Measurements from ENCODE around the gene PCDHB10. TPM values are rescaled to one million over a fixed set of nuclear protein-coding genes. Genes with fewer than 3 reads are reported as not detected.

The PCDHB10 gene
- total RNA-seq, result 0.56 and 1.2 TPM in 2 replicates

DNA sequence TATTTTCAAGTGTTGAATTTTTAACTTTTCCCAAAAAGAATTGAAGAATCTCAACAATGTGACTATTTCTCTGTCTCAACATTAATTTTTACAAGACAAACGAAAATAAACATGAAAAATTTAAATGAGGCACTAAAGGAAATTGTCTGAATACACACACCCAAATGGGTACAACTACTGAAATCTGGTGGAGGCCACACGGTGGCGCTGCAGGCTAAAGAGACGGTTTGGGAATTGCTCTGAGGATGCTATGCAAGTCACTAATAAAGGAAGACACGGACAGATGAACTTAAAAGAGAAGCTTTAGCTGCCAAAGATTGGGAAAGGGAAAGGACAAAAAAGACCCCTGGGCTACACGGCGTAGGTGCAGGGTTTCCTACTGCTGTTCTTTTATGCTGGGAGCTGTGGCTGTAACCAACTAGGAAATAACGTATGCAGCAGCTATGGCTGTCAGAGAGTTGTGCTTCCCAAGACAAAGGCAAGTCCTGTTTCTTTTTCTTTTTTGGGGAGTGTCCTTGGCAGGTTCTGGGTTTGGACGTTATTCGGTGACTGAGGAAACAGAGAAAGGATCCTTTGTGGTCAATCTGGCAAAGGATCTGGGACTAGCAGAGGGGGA, at the start of gene PCDHB10:
Gene PCDHB10 (plus strand): TSS at position 244 of the 616 bp plus-strand sequence. CDS start 200 bp downstream, at position 444.

DNA sequence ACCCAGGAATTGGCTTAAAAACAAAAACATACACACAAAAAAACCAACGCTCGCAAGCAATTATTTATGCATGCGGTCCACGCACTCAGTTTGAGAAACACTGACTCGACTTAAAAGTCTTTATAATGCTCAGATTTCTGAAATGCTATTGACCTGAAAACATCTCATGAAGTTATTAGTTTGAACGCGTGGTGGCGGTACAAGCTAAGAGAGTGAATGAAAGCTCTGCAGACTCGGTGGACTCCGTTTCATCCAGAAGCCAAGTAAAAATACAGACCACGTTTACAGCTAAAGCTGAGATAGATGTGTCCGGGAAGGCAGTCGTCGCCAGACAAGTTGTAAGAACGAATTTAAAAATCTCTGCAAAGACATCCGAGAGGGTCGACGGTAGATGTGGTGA, 42.3 kb upstream of the PCDHB10 start, which contains the start of gene PCDHB6:
Gene PCDHB6 (plus strand): TSS at position 246 of the 400 bp plus-strand sequence. CDS start 201 bp downstream, outside the sequence.

DNA sequence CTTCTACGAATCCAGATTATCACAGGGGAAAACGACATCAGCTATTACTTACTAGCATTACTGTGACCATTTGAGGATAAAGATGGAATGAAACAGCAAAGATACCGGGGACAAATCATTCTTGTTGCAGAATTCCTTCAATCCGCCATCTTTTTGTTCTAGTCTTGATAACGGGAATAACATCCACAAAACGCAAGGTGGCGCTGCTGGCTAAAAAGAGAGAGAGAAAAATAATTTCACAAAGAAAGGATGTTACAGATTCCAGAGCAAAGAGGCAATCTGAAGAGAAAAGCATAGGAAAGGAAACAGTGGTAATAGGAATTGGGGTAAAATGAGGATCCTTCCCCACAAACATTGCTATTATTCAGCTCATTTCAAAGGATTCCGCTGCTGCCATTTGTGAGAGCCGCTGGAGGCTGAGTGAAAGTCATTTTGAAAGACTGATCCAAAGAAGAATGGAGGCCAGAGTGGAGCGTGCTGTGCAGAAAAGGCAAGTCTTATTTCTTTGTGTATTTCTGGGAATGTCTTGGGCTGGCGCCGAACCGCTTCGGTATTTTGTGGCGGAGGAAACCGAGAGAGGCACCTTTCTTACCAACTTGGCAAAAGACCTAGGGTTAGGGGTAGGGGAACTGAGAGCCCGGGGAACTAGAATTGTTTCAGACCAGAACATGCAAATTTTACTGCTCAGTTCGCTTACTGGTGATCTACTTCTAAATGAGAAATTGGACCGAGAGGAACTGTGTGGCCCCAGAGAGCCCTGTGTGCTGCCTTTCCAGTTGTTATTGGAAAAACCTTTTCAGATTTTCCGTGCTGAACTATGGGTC, 19.6 kb upstream of the PCDHB10 start, which contains the start of gene PCDHB7:
Gene PCDHB7 (plus strand): TSS at position 264 of the 824 bp plus-strand sequence. CDS start 192 bp downstream, at position 456.

DNA sequence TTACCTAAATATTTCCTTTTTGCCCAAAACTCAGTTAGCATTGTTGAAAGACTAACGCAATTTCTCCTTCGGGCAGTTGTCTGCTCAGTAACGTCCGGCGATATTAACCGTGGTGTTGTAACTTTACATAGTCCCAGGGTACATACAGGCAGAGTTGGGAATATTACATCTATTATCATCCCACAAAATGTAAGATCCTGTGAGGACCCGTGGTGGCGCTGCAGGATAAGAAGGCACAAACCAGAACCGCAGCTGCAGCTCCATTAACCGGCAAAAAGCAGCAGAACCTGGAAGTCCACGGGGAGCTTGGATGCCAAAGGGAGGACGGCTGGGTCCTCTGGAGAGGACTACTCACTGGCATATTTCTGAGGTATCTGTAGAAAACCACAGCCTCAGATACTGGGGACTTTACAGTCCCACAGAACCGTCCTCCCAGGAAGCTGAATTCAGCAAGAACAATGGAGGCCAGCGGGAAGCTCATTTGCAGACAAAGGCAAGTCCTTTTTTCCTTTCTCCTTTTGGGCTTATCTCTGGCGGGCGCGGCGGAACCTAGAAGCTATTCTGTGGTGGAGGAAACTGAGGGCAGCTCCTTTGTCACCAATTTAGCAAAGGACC, 14.5 kb upstream of the PCDHB10 start, which contains the start of gene PCDHB8:
Gene PCDHB8 (plus strand): TSS at position 214 of the 615 bp plus-strand sequence. CDS start 245 bp downstream, at position 459.

DNA sequence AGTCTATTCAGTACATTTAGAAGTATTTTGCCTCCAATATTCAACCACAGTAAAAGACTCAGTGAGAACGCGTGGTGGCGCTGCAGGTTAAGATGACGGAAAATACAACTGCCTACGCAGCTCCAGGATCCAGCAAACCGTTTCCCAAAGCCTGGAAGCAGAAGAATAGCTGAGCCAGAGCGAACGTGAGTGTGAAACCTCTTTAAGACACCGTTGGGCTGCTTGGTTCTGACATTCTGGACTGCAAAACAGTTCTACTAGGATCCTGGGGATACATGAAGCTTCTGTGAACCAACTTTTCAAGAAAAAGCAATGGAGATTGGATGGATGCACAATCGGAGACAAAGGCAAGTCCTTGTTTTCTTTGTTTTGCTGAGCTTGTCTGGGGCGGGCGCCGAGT, 9.9 kb upstream of the PCDHB10 start, which contains the start of gene PCDHB16:
Gene PCDHB16 (plus strand): TSS at position 140 of the 400 bp plus-strand sequence. CDS start 173 bp downstream, at position 313.

DNA sequence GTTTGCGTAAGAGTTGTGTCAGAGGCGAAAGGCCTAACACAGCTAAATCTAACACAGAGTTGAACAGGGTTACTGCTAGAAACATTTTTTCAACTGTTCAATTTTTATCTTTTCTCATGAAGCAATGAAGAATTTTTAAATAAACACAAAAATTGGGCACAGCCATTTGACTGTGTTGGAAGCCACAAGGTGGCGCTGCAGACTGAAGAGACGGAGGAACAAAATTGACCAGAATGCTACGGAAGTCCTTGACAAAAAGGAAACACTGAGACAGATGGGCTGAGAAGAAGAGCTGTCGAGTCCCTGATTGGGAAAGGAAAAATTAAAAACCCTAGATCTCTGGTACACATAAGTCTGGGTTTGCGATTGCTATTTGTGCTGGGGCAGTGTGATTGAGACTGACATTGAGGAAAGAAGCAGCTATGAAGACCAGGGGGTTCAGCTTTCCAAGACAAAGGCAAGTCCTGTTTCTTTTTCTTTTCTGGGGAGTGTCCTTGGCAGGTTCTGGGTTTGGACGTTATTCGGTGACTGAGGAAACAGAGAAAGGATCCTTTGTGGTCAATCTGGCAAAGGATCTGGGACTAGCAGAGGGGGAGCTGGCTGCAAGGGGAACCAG, 5.1 kb upstream of the PCDHB10 start, which contains the start of gene PCDHB9:
Gene PCDHB9 (plus strand): TSS at position 265 of the 616 bp plus-strand sequence. CDS start 158 bp downstream, at position 423.

DNA sequence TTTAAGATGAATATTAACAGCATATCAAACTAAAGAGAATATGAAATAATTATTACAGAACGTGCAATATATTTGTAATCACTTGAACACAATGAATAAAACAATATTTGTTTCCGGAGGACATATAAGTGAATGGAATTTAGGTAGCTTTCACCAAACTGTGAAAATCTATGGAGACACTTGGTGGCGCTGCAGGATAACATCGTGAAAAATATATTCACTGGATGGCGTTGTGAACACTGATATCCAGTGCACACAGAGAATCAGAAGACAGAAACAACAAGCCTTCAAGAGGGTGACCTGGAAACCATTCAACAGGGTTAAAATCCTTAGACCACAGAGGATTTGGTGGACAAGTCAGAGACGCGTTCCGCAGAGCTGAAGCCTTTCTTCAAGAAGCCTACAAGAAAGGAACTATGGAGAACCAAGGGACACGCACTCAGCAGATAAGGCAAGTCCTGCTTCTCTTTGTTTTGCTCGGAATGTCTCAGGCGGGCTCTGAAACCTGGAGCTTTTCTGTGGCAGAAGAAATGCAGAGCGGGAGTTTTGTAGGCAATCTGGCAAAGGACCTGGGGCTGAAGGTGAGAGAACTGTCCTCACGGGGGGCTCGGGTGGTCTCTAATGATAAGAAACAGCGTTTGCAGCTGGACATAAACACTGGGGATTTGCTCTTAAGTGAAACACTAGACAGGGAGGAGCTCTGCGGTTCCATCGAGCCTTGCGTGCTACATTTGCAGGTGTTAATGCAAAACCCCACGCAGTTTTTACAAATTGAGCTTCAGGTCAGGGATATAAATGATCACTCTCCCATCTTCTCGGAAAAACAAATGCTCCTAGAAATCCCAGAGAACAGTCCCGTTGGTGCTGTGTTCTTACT, 7.4 kb downstream of the PCDHB10 start, which contains the start of gene PCDHB11:
Gene PCDHB11 (plus strand): TSS at position 269 of the 877 bp plus-strand sequence. CDS start 148 bp downstream, at position 417.

DNA sequence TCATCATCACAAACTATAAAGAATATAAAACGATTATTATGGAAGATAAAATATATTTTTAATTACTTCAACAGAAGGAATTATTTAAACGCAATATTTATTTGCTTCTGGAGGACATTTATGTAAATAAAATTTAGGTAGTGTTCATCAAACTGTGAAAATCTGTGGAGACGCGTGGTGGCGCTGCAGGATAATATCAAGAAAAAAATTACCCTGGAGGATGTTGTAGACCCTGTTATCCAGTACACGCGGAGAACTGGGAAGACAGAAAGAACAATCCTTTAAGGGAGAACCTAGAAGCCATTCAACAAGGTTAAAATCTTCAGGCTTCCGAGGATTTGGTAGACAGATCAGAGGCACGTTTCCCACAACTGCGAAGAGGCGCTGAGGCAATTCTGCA, 16.3 kb downstream of the PCDHB10 start, which contains the start of gene PCDHB12:
Gene PCDHB12 (plus strand): TSS at position 242 of the 400 bp plus-strand sequence. CDS start 189 bp downstream, outside the sequence.

DNA sequence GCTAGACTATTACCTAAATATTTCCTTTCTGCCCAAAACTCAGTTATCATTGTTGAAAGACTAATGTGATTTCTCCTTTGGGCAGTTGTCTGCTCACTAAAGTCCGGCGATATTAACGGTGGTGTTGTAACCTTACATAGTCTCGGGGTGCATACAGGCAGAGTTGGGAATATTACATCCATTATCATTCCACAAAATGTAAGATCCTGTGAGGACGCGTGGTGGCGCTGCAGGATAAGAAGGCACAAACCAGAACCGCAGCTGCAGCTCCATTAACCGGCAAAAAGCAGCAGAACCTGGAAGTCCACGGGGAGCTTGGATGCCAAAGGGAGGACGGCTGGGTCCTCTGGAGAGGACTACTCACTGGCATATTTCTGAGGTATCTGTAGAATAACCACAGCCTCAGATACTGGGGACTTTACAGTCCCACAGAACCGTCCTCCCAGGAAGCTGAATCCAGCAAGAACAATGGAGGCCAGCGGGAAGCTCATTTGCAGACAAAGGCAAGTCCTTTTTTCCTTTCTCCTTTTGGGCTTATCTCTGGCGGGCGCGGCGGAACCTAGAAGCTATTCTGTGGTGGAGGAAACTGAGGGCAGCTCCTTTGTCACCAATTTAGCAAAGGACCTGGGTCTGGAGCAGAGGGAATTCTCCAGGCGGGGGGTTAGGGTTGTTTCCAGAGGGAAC, 21.6 kb downstream of the PCDHB10 start, which contains the start of gene PCDHB13:
Gene PCDHB13 (plus strand): TSS at position 264 of the 684 bp plus-strand sequence. CDS start 205 bp downstream, at position 469.

DNA sequence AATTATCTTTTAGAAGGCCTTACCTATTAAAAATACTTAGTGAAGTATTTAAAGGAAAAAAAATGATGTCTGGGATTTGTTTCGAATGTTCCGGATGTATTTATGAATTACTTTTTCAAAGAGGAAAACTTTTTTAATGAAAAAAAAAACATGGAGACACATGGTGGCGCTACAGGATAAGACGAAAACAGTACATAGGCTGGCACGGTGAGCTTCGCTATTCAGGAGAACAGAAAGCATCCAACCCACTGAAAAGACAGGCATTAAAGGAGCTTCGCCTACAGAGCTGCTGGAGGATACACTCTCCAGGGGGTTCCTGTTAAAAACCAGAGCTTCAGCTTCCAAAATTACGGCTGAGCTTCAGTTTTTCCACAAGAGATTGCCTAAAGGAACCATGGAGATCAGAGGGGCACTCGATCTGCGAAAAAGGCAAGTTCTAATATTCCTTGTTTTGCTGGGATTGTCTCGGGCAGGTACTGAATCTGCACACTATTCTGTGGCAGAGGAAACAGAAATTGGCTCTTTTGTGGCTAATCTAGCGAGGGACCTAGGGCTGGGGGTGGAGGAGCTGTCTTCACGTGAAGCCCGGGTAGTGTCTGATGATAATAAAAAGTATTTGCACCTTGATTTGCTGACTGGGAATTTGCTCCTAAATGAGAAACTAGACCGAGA, 31.1 kb downstream of the PCDHB10 start, which contains the start of gene PCDHB14:
Gene PCDHB14 (plus strand): TSS at position 232 of the 672 bp plus-strand sequence. CDS start 163 bp downstream, at position 395.

Other genes starting within 250 kb of the PCDHB10 start
- gene PCDHAC2, start 225.9 kb upstream of the PCDHB10 start, total RNA-seq, result 0.12 and 0.15 TPM in 2 replicates
- not detected in 2 replicates for gene PCDHB1, start 141.0 kb upstream of the PCDHB10 start, total RNA-seq
- gene PCDHB2, start 97.7 kb upstream of the PCDHB10 start, total RNA-seq, result 1.9 TPM in 2 replicates
- 0.34 and 1.1 TPM in 2 replicates for gene PCDHB3, start 91.9 kb upstream of the PCDHB10 start, total RNA-seq
- 0.64 and 0.75 TPM in 2 replicates for gene PCDHB4, start 70.5 kb upstream of the PCDHB10 start, total RNA-seq
- 1.1 and 2.2 TPM in 2 replicates for gene PCDHB5, start 57.1 kb upstream of the PCDHB10 start, total RNA-seq
- gene PCDHB6, start 42.3 kb upstream of the PCDHB10 start, total RNA-seq, result 0.06 and 0.39 TPM in 2 replicates
- gene PCDHB7, start 19.7 kb upstream of the PCDHB10 start, total RNA-seq, result 1.2 and 1.3 TPM in 2 replicates
- gene PCDHB8, start 14.6 kb upstream of the PCDHB10 start, total RNA-seq, result 0.12 and 1.1 TPM in 2 replicates
- 0.81 and 1.0 TPM in 2 replicates for gene PCDHB16, start 10.0 kb upstream of the PCDHB10 start, total RNA-seq
- 0.56 and 1.0 TPM in 2 replicates for gene PCDHB9, start 5.2 kb upstream of the PCDHB10 start, total RNA-seq
- 0.34 and 0.62 TPM in 2 replicates for gene PCDHB11, start 7.3 kb downstream of the PCDHB10 start, total RNA-seq
- 0.29 and 0.56 TPM in 2 replicates for gene PCDHB12, start 16.4 kb downstream of the PCDHB10 start, total RNA-seq
- 1.4 and 1.7 TPM in 2 replicates for gene PCDHB13, start 21.6 kb downstream of the PCDHB10 start, total RNA-seq
- gene PCDHB14, start 31.0 kb downstream of the PCDHB10 start, total RNA-seq, result 1.2 and 2.5 TPM in 2 replicates
- 1.6 and 1.7 TPM in 2 replicates for gene PCDHB15, start 53.0 kb downstream of the PCDHB10 start, total RNA-seq
- gene SLC25A2, start 111.7 kb downstream of the PCDHB10 start, total RNA-seq, result 0.12 TPM in 1 of 2 replicates, not detected in the other
- 47.1 and 52.2 TPM in 2 replicates for gene TAF7, start 128.4 kb downstream of the PCDHB10 start, total RNA-seq
- 0.19 and 1.3 TPM in 2 replicates for gene PCDHGA1, start 138.2 kb downstream of the PCDHB10 start, total RNA-seq
- 3.5 and 5.2 TPM in 2 replicates for gene PCDHGA2, start 146.4 kb downstream of the PCDHB10 start, total RNA-seq
- 5.1 and 8.1 TPM in 2 replicates for gene PCDHGA3, start 151.5 kb downstream of the PCDHB10 start, total RNA-seq
- 1.6 and 2.6 TPM in 2 replicates for gene PCDHGB1, start 157.7 kb downstream of the PCDHB10 start, total RNA-seq
- 5.8 and 6.8 TPM in 2 replicates for gene PCDHGA4, start 162.7 kb downstream of the PCDHB10 start, total RNA-seq
- gene PCDHGB2, start 167.6 kb downstream of the PCDHB10 start, total RNA-seq, result 4.5 and 6.7 TPM in 2 replicates
- gene PCDHGA5, start 171.8 kb downstream of the PCDHB10 start, total RNA-seq, result 3.0 and 3.1 TPM in 2 replicates
- gene PCDHGB3, start 177.9 kb downstream of the PCDHB10 start, total RNA-seq, result 3.2 and 3.8 TPM in 2 replicates
- gene PCDHGA6, start 181.5 kb downstream of the PCDHB10 start, total RNA-seq, result 6.9 and 10.2 TPM in 2 replicates
- 9.9 and 10.7 TPM in 2 replicates for gene PCDHGA7, start 190.4 kb downstream of the PCDHB10 start, total RNA-seq
- gene PCDHGB4, start 195.3 kb downstream of the PCDHB10 start, total RNA-seq, result 14.1 and 14.6 TPM in 2 replicates
- gene PCDHGA8, start 200.3 kb downstream of the PCDHB10 start, total RNA-seq, result 1.4 and 1.5 TPM in 2 replicates
- gene PCDHGB5, start 205.6 kb downstream of the PCDHB10 start, total RNA-seq, result 32.0 and 38.0 TPM in 2 replicates
- gene PCDHGA9, start 210.4 kb downstream of the PCDHB10 start, total RNA-seq, result 5.3 and 6.2 TPM in 2 replicates
- gene PCDHGB6, start 215.7 kb downstream of the PCDHB10 start, total RNA-seq, result 2.6 and 3.6 TPM in 2 replicates
- gene PCDHGA10, start 220.6 kb downstream of the PCDHB10 start, total RNA-seq, result 8.7 and 11.3 TPM in 2 replicates
- 19.9 and 21.6 TPM in 2 replicates for gene PCDHGB7, start 225.3 kb downstream of the PCDHB10 start, total RNA-seq
- 15.6 and 18.8 TPM in 2 replicates for gene PCDHGA11, start 228.7 kb downstream of the PCDHB10 start, total RNA-seq
- gene PCDHGA12, start 238.2 kb downstream of the PCDHB10 start, total RNA-seq, result 41.9 and 43.9 TPM in 2 replicates